Measurements from ENCODE around the gene DNMT3L.

DNA sequence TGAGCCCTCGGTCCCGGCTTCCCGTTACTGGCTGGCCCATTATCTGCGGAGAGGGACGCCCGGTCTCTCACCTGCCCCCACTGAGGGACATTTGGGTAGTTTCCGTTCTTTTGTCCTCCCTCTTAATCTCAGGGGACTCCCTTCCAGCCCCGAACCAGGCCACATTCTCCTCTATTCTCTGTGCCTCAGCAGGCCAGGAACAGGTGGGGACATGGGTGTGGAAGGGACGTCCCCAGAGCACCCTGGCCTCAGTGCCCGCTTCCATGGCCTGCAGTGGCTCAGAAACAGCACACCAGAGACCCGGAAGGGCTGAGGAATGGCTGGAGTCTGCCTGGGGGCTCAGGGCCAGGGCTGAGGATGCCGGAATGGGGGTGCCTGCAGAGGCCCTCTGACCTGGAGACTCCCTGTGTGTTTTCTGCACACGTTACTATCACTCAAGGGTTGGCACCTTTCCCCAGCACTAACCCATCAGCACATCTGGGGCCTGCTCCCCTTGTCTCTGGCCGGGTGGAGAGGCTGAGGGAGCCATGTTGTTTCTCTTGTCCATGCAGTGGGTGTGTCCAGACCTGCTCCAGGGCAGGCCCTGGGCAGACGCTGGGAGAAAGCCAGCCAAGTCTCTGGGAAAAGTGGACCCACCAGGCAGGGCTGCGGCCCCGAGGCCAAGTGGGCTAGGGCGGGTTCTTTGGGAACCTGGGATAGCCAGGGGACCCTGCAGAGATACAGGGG lies 10.0 kb upstream of the DNMT3L start:
- TF ChIP-seq, protein P1, sequence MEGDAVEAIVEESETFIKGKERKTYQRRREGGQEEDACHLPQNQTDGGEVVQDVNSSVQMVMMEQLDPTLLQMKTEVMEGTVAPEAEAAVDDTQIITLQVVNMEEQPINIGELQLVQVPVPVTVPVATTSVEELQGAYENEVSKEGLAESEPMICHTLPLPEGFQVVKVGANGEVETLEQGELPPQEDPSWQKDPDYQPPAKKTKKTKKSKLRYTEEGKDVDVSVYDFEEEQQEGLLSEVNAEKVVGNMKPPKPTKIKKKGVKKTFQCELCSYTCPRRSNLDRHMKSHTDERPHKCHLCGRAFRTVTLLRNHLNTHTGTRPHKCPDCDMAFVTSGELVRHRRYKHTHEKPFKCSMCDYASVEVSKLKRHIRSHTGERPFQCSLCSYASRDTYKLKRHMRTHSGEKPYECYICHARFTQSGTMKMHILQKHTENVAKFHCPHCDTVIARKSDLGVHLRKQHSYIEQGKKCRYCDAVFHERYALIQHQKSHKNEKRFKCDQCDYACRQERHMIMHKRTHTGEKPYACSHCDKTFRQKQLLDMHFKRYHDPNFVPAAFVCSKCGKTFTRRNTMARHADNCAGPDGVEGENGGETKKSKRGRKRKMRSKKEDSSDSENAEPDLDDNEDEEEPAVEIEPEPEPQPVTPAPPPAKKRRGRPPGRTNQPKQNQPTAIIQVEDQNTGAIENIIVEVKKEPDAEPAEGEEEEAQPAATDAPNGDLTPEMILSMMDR (IDR thresholded peaks at IDR 0.05; ENCODE audit: low read length), result no peak
- TF ChIP-seq EZH2 (optimal IDR thresholded peaks at IDR 0.05; ENCODE audit: low read depth, low read length), result no peak
